NCI-H2196 (cell line): ENCODE measurements around the gene PKD2.
"Not testable (repeated sequence)": the region's sequence is repeated elsewhere in the genome, so short reads cannot be mapped to it uniquely, and the experiment has no call there.

ENCODE experiments used
- DNase-seq: peaks from one replicate; lab custom pipeline; 2025; ENCODE audit not compliant: unreplicated experiment; lab: John Stamatoyannopoulos, UW

The PKD2 gene

GRCh38 chr4:87985887-87986200 is 21.6 kb upstream of the PKD2 start:
- no peak for DNase-seq

- no peak for DNase-seq
Observed at GRCh38 chr4:87986508-87986907, 20.9 kb upstream of the PKD2 start.

- no peak for DNase-seq
Observed at GRCh38 chr4:87989765-87990164, 17.7 kb upstream of the PKD2 start.

DNA sequence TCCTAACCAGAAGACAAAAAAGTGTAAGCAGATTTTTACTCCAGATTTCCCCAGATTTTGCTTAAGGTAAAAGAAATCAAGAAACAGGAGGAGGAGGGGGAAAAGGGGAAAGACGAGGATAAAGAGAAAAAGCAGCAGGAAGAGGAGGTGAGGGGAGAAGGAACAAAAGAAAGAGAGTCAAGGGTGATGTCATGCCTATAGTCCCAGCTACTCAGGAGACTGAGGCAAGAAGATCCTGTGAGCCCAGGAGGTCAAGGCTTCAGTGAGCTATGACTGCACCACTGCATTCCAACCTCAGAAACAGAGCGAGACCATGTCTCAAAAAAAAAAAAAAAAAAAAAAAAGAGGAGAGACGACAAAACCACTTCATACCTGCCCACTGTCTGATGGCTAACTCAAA is 12.0 kb upstream of the PKD2 start:
- no peak for DNase-seq

GRCh38 chr4:87999191-87999691 is 8.2 kb upstream of the PKD2 start:
- DNase-seq, result not testable (repeated sequence)

GRCh38 chr4:88001871-88002270 is 5.6 kb upstream of the PKD2 start:
- DNase-seq, result no peak

DNA sequence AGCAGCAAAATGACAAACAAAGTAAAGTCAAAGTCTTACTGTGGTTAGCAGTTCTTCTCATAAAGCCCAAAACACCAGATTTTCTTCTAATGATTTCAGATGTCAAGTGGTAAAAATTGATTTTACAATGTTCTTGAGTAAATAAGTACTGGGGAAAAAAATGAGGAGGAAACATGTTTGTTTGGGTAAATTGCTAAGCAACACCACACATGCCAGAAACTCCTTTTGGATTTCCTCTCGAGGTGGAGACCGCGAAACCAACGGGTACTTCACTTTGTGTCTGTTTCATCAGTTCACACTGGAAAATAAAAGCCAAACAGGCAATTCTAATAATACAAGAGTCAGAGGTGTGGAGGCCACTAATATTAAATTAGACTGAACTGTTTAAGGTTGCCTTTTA is 4.6 kb upstream of the PKD2 start:
- no peak for DNase-seq

- no peak for DNase-seq
Observed at GRCh38 chr4:88003261-88003660, 4.2 kb upstream of the PKD2 start.

- no peak for DNase-seq
Observed at GRCh38 chr4:88005076-88005475, 2.4 kb upstream of the PKD2 start.

GRCh38 chr4:88005946-88006345 is 1.5 kb upstream of the PKD2 start:
- no peak for DNase-seq

DNA sequence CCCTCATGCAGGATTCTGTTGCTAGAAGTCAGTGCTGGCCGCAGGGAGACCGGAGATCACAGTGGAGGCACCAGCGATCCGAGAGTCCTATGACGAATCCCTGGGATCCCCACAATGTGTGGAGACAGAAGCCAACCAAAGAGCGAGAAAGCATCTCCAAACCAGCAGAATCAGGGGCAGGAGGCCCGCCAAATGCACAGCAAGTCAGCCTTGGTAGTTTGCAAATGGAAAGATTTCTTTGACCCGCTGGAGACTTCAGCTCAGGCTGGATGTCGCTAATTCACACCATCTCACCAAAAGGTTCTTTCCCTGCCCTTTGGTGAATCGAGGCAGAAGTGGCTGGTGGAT is 505 bp upstream of the PKD2 start:
- no peak for DNase-seq

GRCh38 chr4:88008122-88008742 is 797 bp downstream of the PKD2 start:
- peak; percentile 4 for DNase-seq

DNA sequence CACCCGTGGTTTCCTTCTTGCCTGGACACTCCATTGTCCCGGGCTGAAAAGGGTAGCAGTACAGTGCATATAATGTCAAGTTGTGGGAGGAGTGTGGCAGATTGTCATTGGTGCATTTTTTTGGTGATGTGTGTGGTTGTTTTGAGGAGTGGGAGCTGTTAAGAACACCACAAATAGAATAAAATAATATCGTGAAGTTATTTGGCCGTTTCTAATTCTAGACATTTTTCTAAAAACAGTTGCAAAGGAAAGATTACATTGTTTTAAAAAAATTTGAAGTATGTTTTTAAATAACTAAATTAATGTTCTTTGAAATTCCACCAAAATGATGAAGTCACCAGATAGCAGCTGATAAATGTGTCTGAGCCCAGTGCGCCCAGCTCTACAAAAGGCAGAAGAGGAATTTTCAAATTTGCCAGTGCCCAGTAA is 1.3 kb downstream of the PKD2 start:
- DNase-seq, result no peak

DNA sequence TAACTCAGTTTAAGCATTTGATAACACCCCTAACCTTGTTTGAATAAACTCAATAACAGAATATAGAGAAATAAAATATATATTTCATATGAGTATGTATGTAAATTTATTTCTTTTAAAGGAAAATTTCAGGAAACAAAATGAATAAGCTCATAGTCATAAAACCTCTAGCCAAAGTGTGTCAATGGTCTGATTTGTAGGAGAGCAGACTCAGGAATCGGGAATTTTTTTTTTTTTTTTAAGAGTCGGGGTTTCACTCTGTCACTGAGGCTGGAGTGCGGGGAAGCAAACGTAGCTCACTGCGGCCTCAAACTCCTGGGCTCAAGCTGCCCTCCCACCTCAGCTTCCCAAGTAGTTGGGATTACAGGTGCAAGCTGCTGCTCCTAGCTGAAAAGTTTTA is 2.4 kb downstream of the PKD2 start:
- DNase-seq, result no peak

DNA sequence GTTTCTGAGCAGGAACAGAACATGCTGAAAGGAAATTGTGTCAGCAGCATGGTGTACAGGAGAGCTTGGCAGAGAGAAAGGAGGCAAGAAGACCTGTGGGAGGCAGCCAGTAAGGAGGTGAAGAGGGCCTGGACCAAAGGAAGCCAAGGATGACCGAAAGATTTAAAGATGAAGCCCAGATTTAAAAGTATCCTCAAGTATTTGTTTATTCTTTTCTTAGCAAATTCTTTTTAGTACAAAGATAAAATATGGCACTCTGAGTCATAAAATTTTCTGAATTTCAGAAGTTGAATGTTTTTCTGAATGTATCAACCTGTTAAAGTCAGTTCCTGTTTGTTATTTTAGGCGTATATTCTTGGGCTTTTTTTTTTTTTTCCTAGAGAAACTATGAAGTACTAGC is 3.5 kb downstream of the PKD2 start:
- no peak for DNase-seq

- no peak for DNase-seq
Observed at GRCh38 chr4:88012647-88013046, 5.2 kb downstream of the PKD2 start.

GRCh38 chr4:88014386-88014905 is 7.0 kb downstream of the PKD2 start:
- DNase-seq, result no peak

GRCh38 chr4:88015659-88016295 is 8.3 kb downstream of the PKD2 start:
- DNase-seq, result no peak

GRCh38 chr4:88017516-88018297 is 10.3 kb downstream of the PKD2 start:
- no peak for DNase-seq

- no peak for DNase-seq
Observed at GRCh38 chr4:88018466-88018865, 11.0 kb downstream of the PKD2 start.

DNA sequence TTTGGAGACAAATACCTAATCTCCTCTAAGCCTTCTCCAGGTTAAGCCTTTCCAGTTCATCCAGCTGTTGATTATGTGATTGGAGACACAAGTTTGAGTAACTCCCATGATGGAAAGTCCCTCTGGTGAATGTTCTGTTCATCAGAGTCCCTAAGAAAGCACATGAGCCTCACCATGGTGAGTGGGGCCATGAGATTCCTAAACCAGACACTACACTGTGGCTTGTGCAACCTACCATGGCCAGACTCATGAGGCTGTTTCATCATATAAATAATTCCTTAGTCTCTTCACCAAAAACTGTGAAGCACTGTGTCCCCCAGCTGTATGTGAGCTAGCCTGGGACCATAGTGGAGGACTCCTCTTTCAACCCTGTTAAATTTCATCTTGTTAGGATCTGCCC is 14.4 kb downstream of the PKD2 start:
- no peak for DNase-seq

GRCh38 chr4:88022289-88022688 is 14.9 kb downstream of the PKD2 start:
- DNase-seq, result no peak
